Cardiac fibroblast (primary cell): ENCODE measurements around the gene FAM110A.
"Not testable (repeated sequence)": the region's sequence is repeated elsewhere in the genome, so short reads cannot be mapped to it uniquely, and the experiment has no call there.

ENCODE experiments used
- DNase-seq, 2 donors: peaks; one replicate each; pipeline versions ENCODE4 v3.0.0 to v3.0.0-alpha.2; 2010; ENCODE audit warnings: low read depth in 2 of 2
- H3K4me3 ChIP-seq, 2 donors: replicated peaks in 1 of 2; 1 replicate in 1 of 2; 2 replicates in 1 of 2; pipeline ENCODE4 v1.5.1; 2011; ENCODE audit warnings: low read depth in 2 of 2, low read length in 2 of 2, mild to moderate bottlenecking in 2 of 2, moderate library complexity in 1 of 2
- TF ChIP-seq, protein P1 (sequence below): IDR thresholded peaks from one replicate; pipeline ENCODE4 v1.5.1; 2011; ENCODE audit warnings: low read depth, mild to moderate bottlenecking, low read length, inconsistent platforms

The FAM110A gene

GRCh38 chr20:843912-844311 lies 10.4 kb downstream of the FAM110A start:
- no peak overlapping the region for H3K4me3 ChIP-seq

DNA sequence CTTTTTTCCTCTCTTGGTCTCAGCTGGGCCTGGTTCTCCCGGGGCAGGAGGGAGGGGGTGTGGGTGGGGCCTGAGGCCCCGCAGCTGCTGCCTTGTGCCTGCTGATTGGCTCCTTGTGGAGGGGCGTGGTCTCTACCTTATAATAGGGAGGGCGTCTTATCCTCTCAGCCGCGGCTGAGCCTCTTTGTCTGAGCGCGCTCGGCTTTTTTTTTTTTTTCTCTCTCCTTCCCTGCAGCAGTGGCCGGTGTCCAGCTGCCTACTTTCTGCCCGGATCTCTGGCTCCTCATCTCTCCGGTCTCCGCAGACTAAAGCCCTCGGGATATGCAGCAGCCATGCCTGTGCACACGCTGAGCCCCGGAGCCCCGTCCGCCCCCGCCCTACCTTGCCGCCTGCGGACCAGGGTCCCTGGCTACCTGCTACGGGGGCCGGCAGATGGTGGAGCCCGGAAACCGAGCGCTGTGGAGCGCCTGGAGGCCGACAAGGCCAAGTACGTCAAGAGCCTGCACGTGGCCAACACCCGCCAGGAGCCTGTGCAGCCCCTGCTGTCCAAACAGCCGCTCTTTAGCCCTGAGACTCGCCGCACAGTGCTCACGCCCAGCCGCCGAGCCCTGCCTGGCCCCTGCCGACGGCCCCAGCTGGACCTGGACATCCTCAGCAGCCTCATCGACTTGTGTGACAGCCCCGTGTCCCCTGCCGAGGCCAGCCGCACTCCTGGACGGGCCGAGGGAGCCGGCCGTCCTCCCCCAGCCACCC lies 11.1 kb downstream of the FAM110A start:
- TF ChIP-seq, protein P1, sequence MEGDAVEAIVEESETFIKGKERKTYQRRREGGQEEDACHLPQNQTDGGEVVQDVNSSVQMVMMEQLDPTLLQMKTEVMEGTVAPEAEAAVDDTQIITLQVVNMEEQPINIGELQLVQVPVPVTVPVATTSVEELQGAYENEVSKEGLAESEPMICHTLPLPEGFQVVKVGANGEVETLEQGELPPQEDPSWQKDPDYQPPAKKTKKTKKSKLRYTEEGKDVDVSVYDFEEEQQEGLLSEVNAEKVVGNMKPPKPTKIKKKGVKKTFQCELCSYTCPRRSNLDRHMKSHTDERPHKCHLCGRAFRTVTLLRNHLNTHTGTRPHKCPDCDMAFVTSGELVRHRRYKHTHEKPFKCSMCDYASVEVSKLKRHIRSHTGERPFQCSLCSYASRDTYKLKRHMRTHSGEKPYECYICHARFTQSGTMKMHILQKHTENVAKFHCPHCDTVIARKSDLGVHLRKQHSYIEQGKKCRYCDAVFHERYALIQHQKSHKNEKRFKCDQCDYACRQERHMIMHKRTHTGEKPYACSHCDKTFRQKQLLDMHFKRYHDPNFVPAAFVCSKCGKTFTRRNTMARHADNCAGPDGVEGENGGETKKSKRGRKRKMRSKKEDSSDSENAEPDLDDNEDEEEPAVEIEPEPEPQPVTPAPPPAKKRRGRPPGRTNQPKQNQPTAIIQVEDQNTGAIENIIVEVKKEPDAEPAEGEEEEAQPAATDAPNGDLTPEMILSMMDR = no peak
- peak overlapping the region; percentile 42 for H3K4me3 ChIP-seq
- peak; percentile 91 to 95 for DNase-seq

More at GRCh38 chr20:843912-844311, 10.4 kb downstream of the FAM110A start:
- DNase-seq = no peak
- TF ChIP-seq, protein P1 = no peak

DNA sequence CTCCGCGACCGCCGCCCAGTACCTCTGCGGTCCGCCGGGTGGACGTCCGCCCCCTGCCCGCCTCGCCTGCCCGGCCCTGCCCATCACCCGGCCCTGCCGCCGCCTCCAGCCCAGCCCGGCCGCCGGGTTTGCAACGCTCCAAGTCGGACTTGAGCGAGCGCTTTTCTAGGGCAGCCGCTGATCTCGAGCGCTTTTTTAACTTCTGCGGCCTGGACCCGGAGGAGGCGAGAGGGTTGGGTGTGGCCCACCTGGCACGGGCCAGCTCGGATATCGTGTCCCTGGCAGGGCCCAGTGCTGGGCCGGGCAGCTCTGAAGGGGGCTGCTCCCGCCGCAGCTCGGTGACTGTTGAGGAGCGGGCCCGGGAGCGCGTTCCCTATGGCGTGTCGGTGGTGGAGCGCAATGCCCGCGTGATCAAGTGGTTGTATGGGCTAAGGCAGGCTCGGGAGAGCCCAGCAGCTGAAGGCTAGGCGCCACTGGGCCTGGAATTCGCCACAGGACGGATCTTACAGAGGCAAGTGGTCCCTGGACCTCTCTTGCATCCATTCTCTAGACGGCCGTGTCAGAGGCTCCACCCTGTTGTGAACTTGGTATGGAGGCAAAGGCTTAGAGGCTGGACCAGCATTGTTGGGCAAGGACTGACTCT lies 11.8 kb downstream of the FAM110A start:
- no peak overlapping the region for H3K4me3 ChIP-seq
- no peak for DNase-seq
- TF ChIP-seq, protein P1 = no peak

DNA sequence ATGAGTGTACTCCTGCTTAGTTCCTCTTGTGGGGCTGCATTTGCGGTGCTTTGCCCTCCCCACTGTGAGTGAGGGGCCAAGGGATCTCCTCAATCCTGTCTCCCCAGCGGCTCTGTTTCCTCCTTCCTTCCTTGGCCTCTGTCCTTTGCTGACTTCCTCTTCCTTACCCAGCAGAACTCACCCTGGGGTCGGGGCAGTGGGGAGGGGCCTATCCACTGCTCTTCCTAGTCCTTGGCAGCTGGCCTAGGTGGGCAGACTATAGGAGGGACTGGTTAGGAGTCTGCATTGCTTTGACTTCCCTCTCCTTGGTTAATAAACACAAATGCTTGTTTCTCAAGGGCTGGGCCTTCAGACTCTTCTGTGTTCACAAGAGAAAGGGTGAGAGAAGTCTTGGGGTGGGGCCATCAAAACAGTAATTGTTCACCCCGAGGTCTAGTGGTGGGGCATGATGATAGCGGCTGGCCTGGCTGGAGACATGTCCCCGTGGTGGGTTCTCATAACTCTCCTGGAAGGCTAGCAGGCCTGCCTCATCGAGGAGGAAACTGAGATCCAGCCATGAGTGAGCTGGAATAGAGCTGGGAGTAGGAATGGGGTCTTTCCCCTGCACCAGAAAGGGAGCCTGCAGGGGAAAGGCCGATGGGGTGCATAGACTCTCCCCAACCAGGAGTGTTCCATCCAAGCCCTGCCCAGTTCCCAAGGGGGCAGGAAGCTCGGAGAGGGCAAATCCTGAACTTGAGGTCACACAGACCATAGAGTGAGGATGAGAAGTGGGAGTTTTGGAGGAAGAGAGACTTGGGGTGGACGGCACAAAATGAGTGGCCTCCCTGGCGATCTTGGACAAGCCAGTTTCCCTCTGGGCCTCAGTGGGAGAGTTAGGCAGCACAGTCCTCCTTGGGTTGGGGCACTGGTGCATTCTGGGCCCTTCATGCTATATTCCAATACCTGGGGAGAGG lies 12.7 kb downstream of the FAM110A start:
- no peak overlapping the region for H3K4me3 ChIP-seq
- TF ChIP-seq, protein P1 = no peak
- DNase-seq = no peak

DNA sequence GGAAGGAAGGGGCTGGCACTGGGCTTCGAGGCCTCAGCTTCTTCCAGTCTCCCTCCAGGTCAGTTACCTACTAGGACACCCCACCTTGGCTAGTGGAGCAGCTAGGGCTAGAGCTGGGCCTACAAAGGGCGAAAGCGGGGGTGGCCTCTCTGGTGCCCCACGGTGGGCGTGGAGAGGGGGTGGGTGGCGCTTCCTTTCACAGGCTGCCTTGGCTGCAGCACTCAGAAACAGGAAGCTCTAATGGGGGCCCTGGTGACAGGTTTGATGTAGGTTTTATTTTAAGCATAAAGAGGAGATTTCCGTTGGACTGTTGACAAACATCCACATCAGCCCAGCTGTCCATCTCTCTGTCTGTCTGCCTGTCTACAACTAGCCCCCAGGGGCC lies 13.4 kb downstream of the FAM110A start:
- TF ChIP-seq, protein P1 = no peak
- no peak for DNase-seq
- no peak overlapping the region for H3K4me3 ChIP-seq

- no peak overlapping the region for H3K4me3 ChIP-seq
- DNase-seq = no peak
- TF ChIP-seq, protein P1 = no peak
Measured at GRCh38 chr20:848193-848592, 14.7 kb downstream of the FAM110A start.

DNA sequence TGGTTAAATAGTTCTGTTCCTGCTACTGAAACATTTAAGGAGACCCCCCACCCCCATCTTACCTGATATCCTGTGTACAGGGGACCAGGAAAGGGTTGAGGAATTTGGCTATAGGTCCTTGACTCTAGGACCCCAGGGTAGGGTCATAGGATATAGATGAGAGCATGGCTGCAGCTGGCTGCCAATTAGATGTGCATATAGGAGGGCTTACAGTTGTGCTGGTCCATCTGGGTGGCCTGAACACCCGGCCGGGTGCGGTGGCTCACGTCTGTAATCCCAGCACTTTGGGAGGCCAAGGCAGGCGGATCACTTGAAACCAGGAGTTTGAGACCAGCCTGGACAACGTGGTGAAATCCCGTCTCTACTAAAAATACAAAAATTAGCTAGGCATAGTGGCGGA lies 15.2 kb downstream of the FAM110A start:
- DNase-seq, H3K4me3 ChIP-seq: not testable (repeated sequence)
